Bronchial epithelial cell (primary cell): ENCODE results near the gene MIS18A. TPM values are rescaled to one million over a fixed set of nuclear protein-coding genes. Genes with fewer than 3 reads are reported as not detected.
A peak's percentile ranks its signal among the peaks of the same experiment; 100 is the strongest.
"Not testable (repeated sequence)": the region's sequence is repeated elsewhere in the genome, so short reads cannot be mapped to it uniquely, and the experiment has no call there.

Experiments used
- DNase-seq: peaks from one replicate; pipeline ENCODE4 v3.0.0-alpha.2; 2010; ENCODE audit warnings: low read depth
- FAIRE-seq: peaks from 2 replicates; lab custom pipeline; 2011; peaks lifted over from hg19 to GRCh38; lab: Jason Lieb, UNC
- H3K27me3 ChIP-seq: 2 replicates; pipeline ENCODE4 v1.5.1; 2011; ENCODE audit warnings: low read length; ENCODE audit not compliant: control insufficient read depth, insufficient read depth
- H3K36me3 ChIP-seq: 2 replicates; pipeline ENCODE4 v1.5.1; 2011; ENCODE audit warnings: low read length; ENCODE audit not compliant: control insufficient read depth, insufficient read depth
- H3K4me3 ChIP-seq: 2 replicates; pipeline ENCODE4 v1.5.1; 2011; ENCODE audit warnings: mild to moderate bottlenecking, low read depth, low read length, control low read depth
- CTCF ChIP-seq: IDR thresholded peaks from 2 replicates; pipeline ENCODE4 v1.5.1; 2011; ENCODE audit warnings: mild to moderate bottlenecking, moderate library complexity, low read length, control low read depth, inconsistent platforms; ENCODE audit not compliant: insufficient read depth, severe bottlenecking
- total RNA-seq: library from RNA; depleted of rRNA; stranded (reverse); fragments of >200 nt; gene quantifications from 2 replicates; pipeline ENCODE4 v1.2.1, GENCODE V29; 2014

The MIS18A gene
- total RNA-seq, 1 donor from 2014 or later, result 4.2 TPM

- FAIRE-seq, result no peak
These were observed 18.7 kb downstream of the MIS18A start for GRCh38 chr21:32260130-32260529.

GRCh38 chr21:32258786-32259048, 20.1 kb downstream of the MIS18A start:
- H3K27me3 ChIP-seq, H3K4me3 ChIP-seq, H3K36me3 ChIP-seq, FAIRE-seq, DNase-seq: not testable (repeated sequence)

More at GRCh38 chr21:32260130-32260529, 18.7 kb downstream of the MIS18A start:
- Histone ChIP-seq H3K27me3 (no peaks in the 10 kb centered on the region), H3K4me3 (no peak overlapping the region), H3K36me3 (no peaks in the 10 kb centered on the region)
- no peak for DNase-seq
- TF ChIP-seq CTCF, result no peak

GRCh38 chr21:32257962-32258785, 20.7 kb downstream of the MIS18A start:
- peak; percentile 7 for FAIRE-seq
- no peak overlapping the region for H3K4me3 ChIP-seq
- TF ChIP-seq CTCF, result peak; percentile 74
- no peaks in the 10 kb centered on the region for H3K36me3 ChIP-seq
- H3K27me3 ChIP-seq, result no peaks in the 10 kb centered on the region
- DNase-seq, result peak; percentile 61

- no peak for FAIRE-seq
- Histone ChIP-seq H3K36me3 (no peaks in the 10 kb centered on the region), H3K27me3 (no peaks in the 10 kb centered on the region), H3K4me3 (no peak overlapping the region)
- peak; percentile 52 for DNase-seq
- TF ChIP-seq CTCF, result no peak
These were observed 21.8 kb downstream of the MIS18A start for GRCh38 chr21:32256873-32257620.

- no peak for TF ChIP-seq CTCF
- H3K27me3 ChIP-seq, result no peaks in the 10 kb centered on the region
- no peaks in the 10 kb centered on the region for H3K36me3 ChIP-seq
- no peak for DNase-seq
- no peak overlapping the region for H3K4me3 ChIP-seq
- FAIRE-seq, result no peak
These were observed 22.6 kb downstream of the MIS18A start for GRCh38 chr21:32256251-32256650.

GRCh38 chr21:32253215-32253641, 25.6 kb downstream of the MIS18A start:
- no peak overlapping the region for H3K4me3 ChIP-seq
- no peak for TF ChIP-seq CTCF
- no peaks in the 10 kb centered on the region for H3K36me3 ChIP-seq
- no peak for FAIRE-seq
- H3K27me3 ChIP-seq, result no peaks in the 10 kb centered on the region
- DNase-seq, result no peak
